ENCODE data around the gene PIRT.

The PIRT gene

GRCh38 chr17:10790491-10791401 lies 47.1 kb downstream of the PIRT start:
- no peak for DNase-seq (ENCODE audit: low read depth in 2 of 2)

- no peak for DNase-seq (ENCODE audit: low read depth in 2 of 2)
Measured at GRCh38 chr17:10789694-10790271, 48.1 kb downstream of the PIRT start.

- no peak for DNase-seq (ENCODE audit: low read depth in 2 of 2)
Measured at GRCh38 chr17:10787306-10788045, 50.4 kb downstream of the PIRT start.

GRCh38 chr17:10785295-10785694 lies 52.6 kb downstream of the PIRT start:
- no peak for DNase-seq (ENCODE audit: low read depth in 2 of 2)

- DNase-seq (ENCODE audit: low read depth in 2 of 2), result no peak
Measured at GRCh38 chr17:10779609-10780008, 58.3 kb downstream of the PIRT start.

GRCh38 chr17:10777890-10778289 lies 60.0 kb downstream of the PIRT start:
- no peak for DNase-seq (ENCODE audit: low read depth in 2 of 2)

- no peak for DNase-seq (ENCODE audit: low read depth in 2 of 2)
Measured at GRCh38 chr17:10777131-10777807, 60.6 kb downstream of the PIRT start.

GRCh38 chr17:10776381-10776780 lies 61.5 kb downstream of the PIRT start:
- DNase-seq (ENCODE audit: low read depth in 2 of 2), result no peak

- no peak for DNase-seq (ENCODE audit: low read depth in 2 of 2)
Measured at GRCh38 chr17:10775740-10776356, 62.0 kb downstream of the PIRT start.

- no peak for DNase-seq (ENCODE audit: low read depth in 2 of 2)
Measured at GRCh38 chr17:10775058-10775457, 62.8 kb downstream of the PIRT start.

GRCh38 chr17:10773391-10773790 lies 64.5 kb downstream of the PIRT start:
- DNase-seq (ENCODE audit: low read depth in 2 of 2), result no peak

Data from activated CD4-positive, alpha-beta T cell treated with anti-CD3 and anti-CD28 coated beads for 24 hours (primary cell).